ENCODE measurements around the gene HSPBAP1. TPM values are rescaled to one million over a fixed set of nuclear protein-coding genes. Genes with fewer than 3 reads are reported as not detected.

The HSPBAP1 gene
- total and polyA plus RNA-seq, 2 of the 13 experiments (the other 11 are each of a cell fraction or from before 2014, with no cell fraction given) = 4.2 to 5.1 TPM

DNA sequence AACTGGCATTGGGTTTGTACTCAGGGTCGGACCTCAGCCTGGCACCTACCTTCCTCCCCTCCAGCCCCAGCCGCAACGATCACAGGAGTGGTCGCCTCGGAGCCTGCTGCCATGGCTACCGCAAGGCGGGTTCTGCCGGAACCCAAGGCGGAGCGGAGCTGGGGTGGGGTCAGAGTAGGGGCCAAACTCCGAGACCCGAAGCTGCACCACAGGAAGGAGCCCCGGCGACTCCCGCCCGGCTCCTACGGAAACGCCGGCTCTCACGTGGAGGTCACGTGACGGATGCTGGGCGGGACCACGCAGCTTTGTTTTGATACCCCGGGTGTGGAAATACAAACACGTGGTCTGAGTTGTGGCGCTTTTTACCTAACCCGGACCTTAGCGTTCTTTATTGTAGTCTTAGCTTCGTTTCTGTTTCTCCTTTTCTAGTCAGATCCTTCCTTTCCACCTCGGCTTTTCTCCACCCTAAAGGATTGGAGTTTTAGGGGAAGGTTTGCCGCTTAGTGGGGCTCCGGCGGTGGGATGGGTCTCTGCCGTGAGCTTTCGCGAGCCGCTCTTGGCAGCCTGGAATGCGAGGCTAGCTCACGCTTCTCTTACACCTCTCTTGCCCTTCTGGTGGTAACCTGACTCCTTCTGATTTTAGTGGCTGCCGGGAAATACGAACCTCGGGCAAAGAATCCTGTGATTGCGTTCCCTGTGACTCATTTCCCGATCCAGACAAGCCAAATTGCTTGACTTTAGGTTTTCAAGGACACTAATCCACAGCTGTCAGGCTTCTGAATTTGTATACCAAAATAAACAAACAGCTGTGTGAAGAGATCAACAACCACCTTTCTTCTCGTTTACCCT lies at the start of gene HSPBAP1 (continued):
- TF ChIP-seq RFXANK (CRISPR knock-in tag; IDR thresholded peaks at IDR 0.05) = peak; percentile 81; the same call in 1 of the 2 replicates
- TF ChIP-seq CBX2 (IDR thresholded peaks at IDR 0.05; ENCODE audit: low read depth, low read length) = no peak
- TF ChIP-seq CBX2 (CRISPR knock-in tag; IDR thresholded peaks at IDR 0.05; ENCODE audit: low read depth) = no peak
- peak; percentile 25; the same call in 1 of the 2 replicates for TF ChIP-seq ZNF777 (CRISPR knock-in tag; IDR thresholded peaks at IDR 0.05)
- no peak; the same call in 1 of the 2 replicates for TF ChIP-seq ZBTB7B (CRISPR knock-in tag; IDR thresholded peaks at IDR 0.05)
- TF ChIP-seq, protein P1, sequence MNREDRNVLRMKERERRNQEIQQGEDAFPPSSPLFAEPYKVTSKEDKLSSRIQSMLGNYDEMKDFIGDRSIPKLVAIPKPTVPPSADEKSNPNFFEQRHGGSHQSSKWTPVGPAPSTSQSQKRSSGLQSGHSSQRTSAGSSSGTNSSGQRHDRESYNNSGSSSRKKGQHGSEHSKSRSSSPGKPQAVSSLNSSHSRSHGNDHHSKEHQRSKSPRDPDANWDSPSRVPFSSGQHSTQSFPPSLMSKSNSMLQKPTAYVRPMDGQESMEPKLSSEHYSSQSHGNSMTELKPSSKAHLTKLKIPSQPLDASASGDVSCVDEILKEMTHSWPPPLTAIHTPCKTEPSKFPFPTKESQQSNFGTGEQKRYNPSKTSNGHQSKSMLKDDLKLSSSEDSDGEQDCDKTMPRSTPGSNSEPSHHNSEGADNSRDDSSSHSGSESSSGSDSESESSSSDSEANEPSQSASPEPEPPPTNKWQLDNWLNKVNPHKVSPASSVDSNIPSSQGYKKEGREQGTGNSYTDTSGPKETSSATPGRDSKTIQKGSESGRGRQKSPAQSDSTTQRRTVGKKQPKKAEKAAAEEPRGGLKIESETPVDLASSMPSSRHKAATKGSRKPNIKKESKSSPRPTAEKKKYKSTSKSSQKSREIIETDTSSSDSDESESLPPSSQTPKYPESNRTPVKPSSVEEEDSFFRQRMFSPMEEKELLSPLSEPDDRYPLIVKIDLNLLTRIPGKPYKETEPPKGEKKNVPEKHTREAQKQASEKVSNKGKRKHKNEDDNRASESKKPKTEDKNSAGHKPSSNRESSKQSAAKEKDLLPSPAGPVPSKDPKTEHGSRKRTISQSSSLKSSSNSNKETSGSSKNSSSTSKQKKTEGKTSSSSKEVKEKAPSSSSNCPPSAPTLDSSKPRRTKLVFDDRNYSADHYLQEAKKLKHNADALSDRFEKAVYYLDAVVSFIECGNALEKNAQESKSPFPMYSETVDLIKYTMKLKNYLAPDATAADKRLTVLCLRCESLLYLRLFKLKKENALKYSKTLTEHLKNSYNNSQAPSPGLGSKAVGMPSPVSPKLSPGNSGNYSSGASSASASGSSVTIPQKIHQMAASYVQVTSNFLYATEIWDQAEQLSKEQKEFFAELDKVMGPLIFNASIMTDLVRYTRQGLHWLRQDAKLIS (CRISPR knock-in tag; IDR thresholded peaks at IDR 0.05) = no peak
- no peak for TF ChIP-seq ZMYM3 (CRISPR knock-in tag; IDR thresholded peaks at IDR 0.05)
- TF ChIP-seq, protein P2, sequence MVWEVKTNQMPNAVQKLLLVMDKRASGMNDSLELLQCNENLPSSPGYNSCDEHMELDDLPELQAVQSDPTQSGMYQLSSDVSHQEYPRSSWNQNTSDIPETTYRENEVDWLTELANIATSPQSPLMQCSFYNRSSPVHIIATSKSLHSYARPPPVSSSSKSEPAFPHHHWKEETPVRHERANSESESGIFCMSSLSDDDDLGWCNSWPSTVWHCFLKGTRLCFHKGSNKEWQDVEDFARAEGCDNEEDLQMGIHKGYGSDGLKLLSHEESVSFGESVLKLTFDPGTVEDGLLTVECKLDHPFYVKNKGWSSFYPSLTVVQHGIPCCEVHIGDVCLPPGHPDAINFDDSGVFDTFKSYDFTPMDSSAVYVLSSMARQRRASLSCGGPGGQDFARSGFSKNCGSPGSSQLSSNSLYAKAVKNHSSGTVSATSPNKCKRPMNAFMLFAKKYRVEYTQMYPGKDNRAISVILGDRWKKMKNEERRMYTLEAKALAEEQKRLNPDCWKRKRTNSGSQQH (CRISPR knock-in tag; IDR thresholded peaks at IDR 0.05; ENCODE audit: low read depth) = no peak
- TF ChIP-seq GABPA (IDR thresholded peaks at IDR 0.05; ENCODE audit: low read depth, low read length) = peak; percentile 51
- peak; percentile 85 for TF ChIP-seq GABPA (CRISPR knock-in tag; IDR thresholded peaks at IDR 0.05; ENCODE audit: low read depth)
- TF ChIP-seq, protein P3, sequence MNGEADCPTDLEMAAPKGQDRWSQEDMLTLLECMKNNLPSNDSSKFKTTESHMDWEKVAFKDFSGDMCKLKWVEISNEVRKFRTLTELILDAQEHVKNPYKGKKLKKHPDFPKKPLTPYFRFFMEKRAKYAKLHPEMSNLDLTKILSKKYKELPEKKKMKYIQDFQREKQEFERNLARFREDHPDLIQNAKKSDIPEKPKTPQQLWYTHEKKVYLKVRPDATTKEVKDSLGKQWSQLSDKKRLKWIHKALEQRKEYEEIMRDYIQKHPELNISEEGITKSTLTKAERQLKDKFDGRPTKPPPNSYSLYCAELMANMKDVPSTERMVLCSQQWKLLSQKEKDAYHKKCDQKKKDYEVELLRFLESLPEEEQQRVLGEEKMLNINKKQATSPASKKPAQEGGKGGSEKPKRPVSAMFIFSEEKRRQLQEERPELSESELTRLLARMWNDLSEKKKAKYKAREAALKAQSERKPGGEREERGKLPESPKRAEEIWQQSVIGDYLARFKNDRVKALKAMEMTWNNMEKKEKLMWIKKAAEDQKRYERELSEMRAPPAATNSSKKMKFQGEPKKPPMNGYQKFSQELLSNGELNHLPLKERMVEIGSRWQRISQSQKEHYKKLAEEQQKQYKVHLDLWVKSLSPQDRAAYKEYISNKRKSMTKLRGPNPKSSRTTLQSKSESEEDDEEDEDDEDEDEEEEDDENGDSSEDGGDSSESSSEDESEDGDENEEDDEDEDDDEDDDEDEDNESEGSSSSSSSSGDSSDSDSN (CRISPR knock-in tag; IDR thresholded peaks at IDR 0.05) = 0 out of 2 replicates have a peak, but pooled peaks have one; percentile 45
- no peak for TF ChIP-seq CC2D1A (CRISPR knock-in tag; IDR thresholded peaks at IDR 0.05)
- TF ChIP-seq ZNF136 (CRISPR knock-in tag; IDR thresholded peaks at IDR 0.05; ENCODE audit: low read depth) = no peak
- peak; percentile 36; the same call in 1 of the 2 replicates for TF ChIP-seq POLR2AphosphoS5 (IDR thresholded peaks at IDR 0.05; ENCODE audit: low read depth, low read length)
- TF ChIP-seq ISX (CRISPR knock-in tag; conservative IDR thresholded peaks at IDR 0.05) = no peak
- TF ChIP-seq ZNF138 (CRISPR knock-in tag; IDR thresholded peaks at IDR 0.05; ENCODE audit: low read depth) = 0 out of 2 replicates have a peak, but pooled peaks have one; percentile 67
- no peak for TF ChIP-seq KDM1A (CRISPR knock-in tag; IDR thresholded peaks at IDR 0.05)
- peak; percentile 91; the same call in 1 of the 2 replicates for TF ChIP-seq SIX1 (CRISPR knock-in tag; IDR thresholded peaks at IDR 0.05; ENCODE audit: borderline replicate concordance)
- peak; percentile 92 for TF ChIP-seq SATB2 (CRISPR knock-in tag; IDR thresholded peaks at IDR 0.05)
- no peak for TF ChIP-seq ZNF484 (CRISPR knock-in tag; IDR thresholded peaks at IDR 0.05; ENCODE audit: borderline replicate concordance, low read depth)
- TF ChIP-seq HNF4G (IDR thresholded peaks at IDR 0.05; ENCODE audit: borderline replicate concordance, low read depth, low read length) = peak; percentile 26; the same call in 1 of the 2 replicates
- TF ChIP-seq HNF4G (CRISPR knock-in tag; IDR thresholded peaks at IDR 0.05; ENCODE audit: borderline replicate concordance, low read depth) = 0 out of 2 replicates have a peak, but pooled peaks have one; percentile 38
- no peak for TF ChIP-seq MTA1 (CRISPR knock-in tag; IDR thresholded peaks at IDR 0.05; ENCODE audit: borderline replicate concordance)
- TF ChIP-seq KMT2B (CRISPR knock-in tag; IDR thresholded peaks at IDR 0.05) = peak; percentile 88
- TF ChIP-seq MIXL1 (CRISPR knock-in tag; IDR thresholded peaks at IDR 0.05) = no peak

Data from HepG2 (cell line).